ENCODE results near the gene CARD19.

Gene CARD19

DNA sequence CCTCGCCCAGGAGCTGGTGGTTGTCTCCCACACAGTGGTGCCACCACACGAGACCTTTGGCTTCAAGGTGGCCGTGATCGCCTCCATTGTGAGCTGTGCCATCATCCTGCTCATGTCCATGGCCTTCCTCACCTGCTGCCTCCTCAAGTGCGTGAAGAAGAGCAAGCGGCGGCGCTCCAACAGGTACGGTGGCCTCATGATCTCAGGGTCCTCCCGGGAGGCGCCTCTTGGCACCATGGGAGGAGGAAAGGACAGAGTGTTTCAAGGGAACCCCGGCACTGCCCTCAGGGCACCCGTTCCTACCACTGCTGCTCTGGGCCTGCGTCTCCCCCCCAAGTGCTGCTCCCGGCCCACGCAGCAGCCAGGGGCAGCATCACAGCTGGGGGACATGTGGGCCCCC is 18.2 kb upstream of the CARD19 start:
- no peak overlapping the region for H2AFZ ChIP-seq
- no peaks in the 10 kb centered on the region for H3K79me2 ChIP-seq
- no peaks in the 10 kb centered on the region for H3K9me3 ChIP-seq (ENCODE audit: control insufficient read depth, low read length)
- no peak overlapping the region for H3K27ac ChIP-seq
- H3K9ac ChIP-seq: no peak overlapping the region
- TF ChIP-seq, protein P1, sequence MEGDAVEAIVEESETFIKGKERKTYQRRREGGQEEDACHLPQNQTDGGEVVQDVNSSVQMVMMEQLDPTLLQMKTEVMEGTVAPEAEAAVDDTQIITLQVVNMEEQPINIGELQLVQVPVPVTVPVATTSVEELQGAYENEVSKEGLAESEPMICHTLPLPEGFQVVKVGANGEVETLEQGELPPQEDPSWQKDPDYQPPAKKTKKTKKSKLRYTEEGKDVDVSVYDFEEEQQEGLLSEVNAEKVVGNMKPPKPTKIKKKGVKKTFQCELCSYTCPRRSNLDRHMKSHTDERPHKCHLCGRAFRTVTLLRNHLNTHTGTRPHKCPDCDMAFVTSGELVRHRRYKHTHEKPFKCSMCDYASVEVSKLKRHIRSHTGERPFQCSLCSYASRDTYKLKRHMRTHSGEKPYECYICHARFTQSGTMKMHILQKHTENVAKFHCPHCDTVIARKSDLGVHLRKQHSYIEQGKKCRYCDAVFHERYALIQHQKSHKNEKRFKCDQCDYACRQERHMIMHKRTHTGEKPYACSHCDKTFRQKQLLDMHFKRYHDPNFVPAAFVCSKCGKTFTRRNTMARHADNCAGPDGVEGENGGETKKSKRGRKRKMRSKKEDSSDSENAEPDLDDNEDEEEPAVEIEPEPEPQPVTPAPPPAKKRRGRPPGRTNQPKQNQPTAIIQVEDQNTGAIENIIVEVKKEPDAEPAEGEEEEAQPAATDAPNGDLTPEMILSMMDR (IDR thresholded peaks at IDR 0.05): no peak
- H3K27me3 ChIP-seq (ENCODE audit: control insufficient read depth, insufficient read depth, low read length): no peaks in the 10 kb centered on the region
- H3K4me1 ChIP-seq: no peaks in the 10 kb centered on the region
- H3K36me3 ChIP-seq (ENCODE audit: control insufficient read depth, insufficient read depth, low read length): no peaks in the 10 kb centered on the region
- no peak overlapping the region for H3K4me3 ChIP-seq (ENCODE audit: low read depth, low read length)
- no peak overlapping the region for H3K4me2 ChIP-seq (ENCODE audit: low read length)

DNA sequence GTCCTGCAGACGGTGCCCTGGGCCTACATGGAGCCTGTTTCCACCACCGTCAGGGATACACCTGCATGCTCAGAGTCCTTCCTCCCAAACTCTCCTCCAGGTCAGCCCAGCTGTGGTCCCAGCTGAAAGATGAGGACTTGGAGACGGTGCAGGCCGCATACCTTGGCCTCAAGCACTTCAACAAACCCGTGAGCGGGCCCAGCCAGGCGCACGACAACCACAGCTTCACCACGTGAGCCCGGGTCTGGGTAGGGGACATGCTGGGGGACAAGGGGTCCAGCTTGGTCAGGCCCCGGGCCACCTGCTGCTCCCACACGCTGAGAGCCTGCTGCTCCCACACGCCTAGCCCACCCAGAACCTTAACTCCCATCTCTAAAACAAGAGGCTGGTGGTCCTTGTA is 16.6 kb upstream of the CARD19 start:
- H3K27me3 ChIP-seq (ENCODE audit: control insufficient read depth, insufficient read depth, low read length): no peaks in the 10 kb centered on the region
- H3K79me2 ChIP-seq: no peaks in the 10 kb centered on the region
- no peak overlapping the region for H3K4me3 ChIP-seq (ENCODE audit: low read depth, low read length)
- H3K9me3 ChIP-seq (ENCODE audit: control insufficient read depth, low read length): no peaks in the 10 kb centered on the region
- H3K36me3 ChIP-seq (ENCODE audit: control insufficient read depth, insufficient read depth, low read length): no peaks in the 10 kb centered on the region
- H2AFZ ChIP-seq: no peak overlapping the region
- no peak overlapping the region for H3K27ac ChIP-seq
- TF ChIP-seq, protein P1 (IDR thresholded peaks at IDR 0.05): no peak
- H3K9ac ChIP-seq: no peak overlapping the region
- no peak overlapping the region for H3K4me2 ChIP-seq (ENCODE audit: low read length)
- H3K4me1 ChIP-seq: no peaks in the 10 kb centered on the region

DNA sequence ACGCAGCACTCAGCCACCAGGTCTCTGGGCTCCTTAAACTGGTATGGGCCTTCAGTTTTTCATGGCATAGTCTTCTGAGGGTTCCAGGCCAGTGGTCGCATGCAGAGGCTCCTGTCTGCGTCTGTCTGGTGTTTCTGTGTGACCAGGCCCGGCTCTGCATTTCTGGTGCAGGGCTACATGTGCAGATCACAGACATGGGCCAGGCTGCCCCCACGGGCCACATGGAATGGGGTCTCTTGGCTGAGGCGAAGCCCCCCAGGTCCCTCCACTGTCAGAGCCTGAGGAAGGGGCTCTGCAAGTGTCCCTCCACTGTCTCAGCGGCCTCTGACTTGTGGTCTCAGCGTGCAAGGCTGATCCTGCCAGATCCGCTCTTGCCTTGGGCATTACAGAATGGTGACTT is 15.6 kb upstream of the CARD19 start:
- Histone ChIP-seq H3K9me3 (ENCODE audit: control insufficient read depth, low read length) (no peaks in the 10 kb centered on the region), H3K9ac (no peak overlapping the region), H3K4me2 (ENCODE audit: low read length) (no peak overlapping the region), H3K79me2 (no peaks in the 10 kb centered on the region), H3K36me3 (ENCODE audit: control insufficient read depth, insufficient read depth, low read length) (no peaks in the 10 kb centered on the region), H2AFZ (no peak overlapping the region), H3K27me3 (ENCODE audit: control insufficient read depth, insufficient read depth, low read length) (no peaks in the 10 kb centered on the region), H3K27ac (no peak overlapping the region), H3K4me1 (no peaks in the 10 kb centered on the region), H3K4me3 (ENCODE audit: low read depth, low read length) (no peak overlapping the region)
- TF ChIP-seq, protein P1 (IDR thresholded peaks at IDR 0.05): no peak

DNA sequence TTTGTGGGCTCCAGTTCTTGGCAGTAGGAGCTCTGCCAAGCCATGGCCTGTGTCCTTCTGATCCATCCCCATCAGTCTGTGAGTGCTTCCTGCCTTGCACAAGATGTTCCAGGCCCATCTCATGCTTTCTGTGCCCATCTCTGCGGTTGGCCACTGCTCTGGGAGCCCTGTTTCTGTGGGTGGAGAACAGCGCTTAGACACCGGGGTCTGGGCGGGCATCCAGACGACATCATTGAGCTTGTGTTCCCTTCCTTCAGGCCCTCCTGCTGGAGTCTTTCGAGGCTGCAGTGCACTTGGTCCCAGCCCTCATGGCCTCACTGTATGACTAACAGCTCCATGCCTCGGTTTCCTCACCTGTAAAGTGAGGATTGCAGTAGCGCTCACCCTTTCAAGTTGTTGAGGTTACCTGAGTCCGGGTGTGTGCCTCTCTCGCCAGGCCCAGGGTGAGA is 14.9 kb upstream of the CARD19 start:
- no peaks in the 10 kb centered on the region for H3K9me3 ChIP-seq (ENCODE audit: control insufficient read depth, low read length)
- H3K27me3 ChIP-seq (ENCODE audit: control insufficient read depth, insufficient read depth, low read length): no peaks in the 10 kb centered on the region
- no peaks in the 10 kb centered on the region for H3K4me1 ChIP-seq
- TF ChIP-seq, protein P1 (IDR thresholded peaks at IDR 0.05): no peak
- no peaks in the 10 kb centered on the region for H3K79me2 ChIP-seq
- no peak overlapping the region for H3K4me2 ChIP-seq (ENCODE audit: low read length)
- H3K36me3 ChIP-seq (ENCODE audit: control insufficient read depth, insufficient read depth, low read length): no peaks in the 10 kb centered on the region
- no peak overlapping the region for H2AFZ ChIP-seq
- no peak overlapping the region for H3K9ac ChIP-seq
- H3K4me3 ChIP-seq (ENCODE audit: low read depth, low read length): no peak overlapping the region
- H3K27ac ChIP-seq: no peak overlapping the region

DNA sequence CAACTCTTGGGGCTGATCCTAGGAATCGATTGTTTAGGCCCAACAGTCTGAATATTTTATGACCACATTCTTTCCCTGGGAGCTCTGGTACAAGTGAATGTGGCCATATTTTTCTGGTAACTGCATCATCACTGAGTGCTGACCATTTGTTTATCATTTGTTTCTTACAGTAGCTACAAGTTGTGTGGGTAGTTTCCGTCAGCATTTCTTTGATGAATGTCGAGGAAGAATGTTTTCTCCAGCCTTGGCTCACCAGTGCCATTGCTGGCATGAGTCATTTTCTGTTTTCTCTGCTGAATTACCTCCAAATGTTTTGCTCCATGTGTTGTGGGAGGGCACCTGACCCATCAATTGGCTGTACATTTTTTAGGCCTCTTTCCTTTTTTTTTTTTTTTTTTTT is 14.1 kb upstream of the CARD19 start:
- Histone ChIP-seq H3K36me3 (ENCODE audit: control insufficient read depth, insufficient read depth, low read length) (no peaks in the 10 kb centered on the region), H3K27me3 (ENCODE audit: control insufficient read depth, insufficient read depth, low read length) (no peaks in the 10 kb centered on the region), H3K4me3 (ENCODE audit: low read depth, low read length) (no peak overlapping the region), H3K9me3 (ENCODE audit: control insufficient read depth, low read length) (no peaks in the 10 kb centered on the region), H3K27ac (no peak overlapping the region), H3K4me1 (no peaks in the 10 kb centered on the region), H3K9ac (no peak overlapping the region), H3K4me2 (ENCODE audit: low read length) (no peak overlapping the region), H2AFZ (no peak overlapping the region), H3K79me2 (no peaks in the 10 kb centered on the region)
- TF ChIP-seq, protein P1 (IDR thresholded peaks at IDR 0.05): no peak

All from parathyroid adenoma (tissue), 2 donors.